ENCODE data around the gene TAC3. TPM values are rescaled to one million over a fixed set of nuclear protein-coding genes. Genes with fewer than 3 reads are reported as not detected.
"Not testable (repeated sequence)": the region's sequence is repeated elsewhere in the genome, so short reads cannot be mapped to it uniquely, and the experiment has no call there.

TAC3 gene
- total RNA-seq, 1 experiment from 2014 or later = not detected

DNA sequence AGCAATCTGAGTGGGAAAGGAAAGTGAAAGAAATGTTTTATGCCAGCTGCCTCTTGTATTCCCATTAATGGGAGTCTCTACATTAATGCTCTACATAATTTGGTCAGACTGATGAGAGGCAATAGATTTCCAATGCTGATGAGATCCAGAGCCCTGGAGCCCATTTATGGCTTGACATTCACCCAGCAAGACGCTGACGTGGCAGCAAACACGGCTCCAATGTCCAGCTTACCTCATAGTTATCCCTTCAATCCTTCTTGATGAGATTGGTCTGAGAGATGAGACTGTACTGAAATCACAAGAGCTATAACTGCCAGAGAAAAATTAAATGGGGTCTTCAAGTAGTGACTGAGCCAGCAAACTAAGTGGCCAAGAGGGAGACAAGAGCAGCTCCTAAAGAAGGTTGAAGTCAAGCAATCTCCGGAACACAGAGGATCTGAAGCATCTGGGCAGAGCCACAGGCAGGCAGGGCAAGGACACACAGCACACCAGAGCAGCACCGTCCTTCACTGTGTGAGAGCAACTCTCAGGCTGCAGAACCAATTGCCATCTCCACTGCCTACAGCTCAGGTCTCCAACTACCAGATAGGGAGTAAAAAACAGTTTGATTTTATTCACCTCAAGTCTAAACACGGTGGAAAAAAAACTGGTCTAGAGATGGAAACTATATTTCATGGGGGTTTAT, 40.9 kb upstream of the TAC3 start:
- no TSS peak for BruUV-seq (replicated peaks)
- peaks cover 10% of the 10 kb centered on the region for H3K36me3 Mint-ChIP-seq (ENCODE audit: insufficient read depth, unreplicated experiment)
- TF ChIP-seq, protein P1, sequence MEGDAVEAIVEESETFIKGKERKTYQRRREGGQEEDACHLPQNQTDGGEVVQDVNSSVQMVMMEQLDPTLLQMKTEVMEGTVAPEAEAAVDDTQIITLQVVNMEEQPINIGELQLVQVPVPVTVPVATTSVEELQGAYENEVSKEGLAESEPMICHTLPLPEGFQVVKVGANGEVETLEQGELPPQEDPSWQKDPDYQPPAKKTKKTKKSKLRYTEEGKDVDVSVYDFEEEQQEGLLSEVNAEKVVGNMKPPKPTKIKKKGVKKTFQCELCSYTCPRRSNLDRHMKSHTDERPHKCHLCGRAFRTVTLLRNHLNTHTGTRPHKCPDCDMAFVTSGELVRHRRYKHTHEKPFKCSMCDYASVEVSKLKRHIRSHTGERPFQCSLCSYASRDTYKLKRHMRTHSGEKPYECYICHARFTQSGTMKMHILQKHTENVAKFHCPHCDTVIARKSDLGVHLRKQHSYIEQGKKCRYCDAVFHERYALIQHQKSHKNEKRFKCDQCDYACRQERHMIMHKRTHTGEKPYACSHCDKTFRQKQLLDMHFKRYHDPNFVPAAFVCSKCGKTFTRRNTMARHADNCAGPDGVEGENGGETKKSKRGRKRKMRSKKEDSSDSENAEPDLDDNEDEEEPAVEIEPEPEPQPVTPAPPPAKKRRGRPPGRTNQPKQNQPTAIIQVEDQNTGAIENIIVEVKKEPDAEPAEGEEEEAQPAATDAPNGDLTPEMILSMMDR (IDR thresholded peaks at IDR 0.05; ENCODE audit: unreplicated experiment) = no peak
- no peak for DNase-seq (ENCODE audit: unreplicated experiment)
- no peak overlapping the region for H3K27ac Mint-ChIP-seq (ENCODE audit: low read depth, unreplicated experiment)
- no peaks in the 10 kb centered on the region for H3K9me3 Mint-ChIP-seq (ENCODE audit: unreplicated experiment)
- ChIA-PET CTCF (interaction anchor here (0.9 to 11.7 kb wide), 5 partner anchors 8 to 55 kb away, joined by 4 to 231 read pairs (median 4); partner anchors contain the start of gene ZBTB39), POLR2A (interaction anchor here (0.8 to 1.1 kb wide), 4 partner anchors 20 to 55 kb away, joined by 3 to 5 read pairs (median 4); no protein-coding TSS in a partner anchor)
- no peaks in the 10 kb centered on the region for H3K4me1 Mint-ChIP-seq (ENCODE audit: insufficient read depth, unreplicated experiment)
- intact Hi-C loops (cut with micrococcal nuclease) = no loop called here
- no peaks in the 10 kb centered on the region for H3K27me3 Mint-ChIP-seq (ENCODE audit: insufficient read depth, unreplicated experiment)
- no peak overlapping the region for H3K4me3 Mint-ChIP-seq (ENCODE audit: unreplicated experiment)

DNA sequence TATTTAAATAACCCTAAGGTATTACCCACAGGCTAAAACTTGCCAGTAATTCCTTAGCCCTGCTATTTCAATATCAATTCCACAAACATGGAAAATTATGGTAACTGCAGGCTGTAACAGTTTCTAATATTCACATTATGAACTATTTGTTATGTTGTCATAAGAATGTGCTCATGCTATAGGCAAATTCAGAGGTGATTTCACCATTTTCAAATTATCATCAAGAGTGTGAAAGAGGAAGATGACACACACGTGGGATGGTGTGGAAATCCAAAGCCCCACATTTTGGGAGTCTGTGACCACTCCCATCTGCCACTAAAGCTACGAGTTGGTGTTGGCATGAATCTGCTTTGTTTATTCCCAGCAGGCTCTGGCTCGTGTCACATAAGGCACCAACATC, 39.5 kb upstream of the TAC3 start:
- H3K27me3 Mint-ChIP-seq (ENCODE audit: insufficient read depth, unreplicated experiment) = no peaks in the 10 kb centered on the region
- no peaks in the 10 kb centered on the region for H3K4me1 Mint-ChIP-seq (ENCODE audit: insufficient read depth, unreplicated experiment)
- peaks cover 10% of the 10 kb centered on the region for H3K36me3 Mint-ChIP-seq (ENCODE audit: insufficient read depth, unreplicated experiment)
- H3K4me3 Mint-ChIP-seq (ENCODE audit: unreplicated experiment) = no peak overlapping the region
- H3K9me3 Mint-ChIP-seq (ENCODE audit: unreplicated experiment) = no peaks in the 10 kb centered on the region
- ChIA-PET CTCF (interaction anchor here (0.6 to 11.7 kb wide), 4 partner anchors 10 to 57 kb away, joined by 4 to 231 read pairs (median 4); partner anchors contain the start of gene ZBTB39), POLR2A (interaction anchor here (0.7 to 0.8 kb wide), 3 partner anchors 45 to 420 kb away, joined by 3 read pairs; no protein-coding TSS in a partner anchor)
- intact Hi-C loops (cut with micrococcal nuclease) = no loop called here
- H3K27ac Mint-ChIP-seq (ENCODE audit: low read depth, unreplicated experiment) = no peak overlapping the region
- no TSS peak for BruUV-seq (replicated peaks)
- no peak for DNase-seq (ENCODE audit: unreplicated experiment)
- TF ChIP-seq, protein P1 (IDR thresholded peaks at IDR 0.05; ENCODE audit: unreplicated experiment) = no peak

DNA sequence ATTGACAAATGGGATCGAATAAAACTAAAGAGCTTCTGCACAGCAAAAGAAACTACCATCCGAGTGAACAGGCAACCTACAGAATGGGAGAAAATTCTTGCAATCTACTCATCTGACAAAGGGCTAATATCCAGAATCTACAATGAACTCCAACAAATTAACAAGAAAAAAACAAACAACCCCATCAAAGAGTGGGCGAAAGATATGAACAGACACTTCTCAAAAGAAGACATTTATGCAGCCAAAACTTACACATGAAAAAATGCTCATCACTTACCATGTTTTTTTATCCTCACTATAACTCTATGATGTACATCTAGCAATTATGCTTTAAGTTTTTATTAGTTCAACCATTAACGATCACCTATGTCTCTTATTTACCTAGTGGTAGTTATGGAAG, 37.6 kb upstream of the TAC3 start:
- H3K4me3 Mint-ChIP-seq (ENCODE audit: unreplicated experiment); intact Hi-C loops (cut with micrococcal nuclease); H3K9me3 Mint-ChIP-seq (ENCODE audit: unreplicated experiment); H3K27ac Mint-ChIP-seq (ENCODE audit: low read depth, unreplicated experiment); H3K27me3 Mint-ChIP-seq (ENCODE audit: insufficient read depth, unreplicated experiment); H3K4me1 Mint-ChIP-seq (ENCODE audit: insufficient read depth, unreplicated experiment); POLR2A ChIA-PET; H3K36me3 Mint-ChIP-seq (ENCODE audit: insufficient read depth, unreplicated experiment); CTCF ChIA-PET; BruUV-seq (replicated peaks); DNase-seq (ENCODE audit: unreplicated experiment): not testable (repeated sequence)

DNA sequence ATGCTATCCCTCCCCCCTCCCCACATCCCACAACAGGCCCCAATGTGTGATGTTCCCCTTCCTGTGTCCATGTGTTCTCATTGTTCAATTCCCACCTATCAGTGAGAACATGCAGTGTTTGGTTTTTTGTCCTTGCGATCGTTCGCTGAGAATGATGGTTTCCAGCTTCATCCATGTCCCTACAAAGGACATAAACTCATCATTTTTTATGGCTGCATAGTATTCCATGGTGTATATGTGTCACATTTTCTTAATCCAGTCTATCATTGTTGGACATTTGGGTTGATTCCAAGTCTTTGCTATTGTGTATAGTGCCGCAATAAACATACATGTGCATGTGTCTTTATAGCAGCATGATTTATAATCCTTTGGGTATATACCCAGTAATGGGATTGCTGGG, 36.8 kb upstream of the TAC3 start:
- H3K4me3 Mint-ChIP-seq (ENCODE audit: unreplicated experiment); intact Hi-C loops (cut with micrococcal nuclease); H3K27ac Mint-ChIP-seq (ENCODE audit: low read depth, unreplicated experiment); H3K27me3 Mint-ChIP-seq (ENCODE audit: insufficient read depth, unreplicated experiment); POLR2A ChIA-PET; H3K4me1 Mint-ChIP-seq (ENCODE audit: insufficient read depth, unreplicated experiment); DNase-seq (ENCODE audit: unreplicated experiment); H3K36me3 Mint-ChIP-seq (ENCODE audit: insufficient read depth, unreplicated experiment); BruUV-seq (replicated peaks); H3K9me3 Mint-ChIP-seq (ENCODE audit: unreplicated experiment): not testable (repeated sequence)
- CTCF ChIA-PET = interaction anchor here (0.9 kb wide), 2 partner anchors 19 to 45 kb away, joined by 4 read pairs; no protein-coding TSS in a partner anchor

DNA sequence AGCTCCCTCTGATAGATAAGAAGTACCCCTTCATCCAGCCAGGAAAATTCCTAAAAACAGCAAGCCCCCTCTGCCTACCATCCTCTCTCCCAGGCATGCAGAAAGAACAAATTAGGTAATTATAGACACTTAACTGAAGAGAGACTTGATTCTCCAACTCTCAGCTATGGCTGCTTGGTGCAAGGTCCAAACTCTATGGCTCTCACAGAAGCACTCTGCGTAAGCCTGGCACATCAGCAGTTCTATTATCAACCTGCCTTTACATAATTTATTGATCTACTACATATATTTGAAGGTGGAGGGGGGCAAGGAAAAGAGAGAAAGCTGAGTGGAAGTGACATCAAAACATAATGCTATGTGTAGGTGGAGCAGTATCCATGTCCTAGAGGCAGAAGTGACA, 34.7 kb upstream of the TAC3 start:
- no peaks in the 10 kb centered on the region for H3K4me1 Mint-ChIP-seq (ENCODE audit: insufficient read depth, unreplicated experiment)
- ChIA-PET CTCF (interaction anchor here (0.6 to 6.9 kb wide), 4 partner anchors 10 to 235 kb away, joined by 3 to 82 read pairs (median 6); partner anchors contain the start of gene ZBTB39), POLR2A (interaction anchor here (0.5 to 1.0 kb wide), 2 partner anchors 14 to 24 kb away, joined by 3 read pairs; no protein-coding TSS in a partner anchor)
- H3K4me3 Mint-ChIP-seq (ENCODE audit: unreplicated experiment) = no peak overlapping the region
- DNase-seq (ENCODE audit: unreplicated experiment) = no peak
- TF ChIP-seq, protein P1 (IDR thresholded peaks at IDR 0.05; ENCODE audit: unreplicated experiment) = no peak
- no peak overlapping the region for H3K27ac Mint-ChIP-seq (ENCODE audit: low read depth, unreplicated experiment)
- H3K27me3 Mint-ChIP-seq (ENCODE audit: insufficient read depth, unreplicated experiment) = peaks cover 16% of the 10 kb centered on the region
- intact Hi-C loops (cut with micrococcal nuclease) = no loop called here
- BruUV-seq (replicated peaks) = no TSS peak
- no peaks in the 10 kb centered on the region for H3K9me3 Mint-ChIP-seq (ENCODE audit: unreplicated experiment)
- no peaks in the 10 kb centered on the region for H3K36me3 Mint-ChIP-seq (ENCODE audit: insufficient read depth, unreplicated experiment)

Measured in MCF 10A (cell line).